ENCODE measurements around the gene TFB1M. TPM values are rescaled to one million over a fixed set of nuclear protein-coding genes. Genes with fewer than 3 reads are reported as not detected.

The TFB1M gene
- total and polyA plus RNA-seq, 2 donors (not counting 1 experiment from before 2014, with no cell fraction given), result 16.3 to 28.9 TPM

GRCh38 chr6:155257796-155258195, 56.5 kb downstream of the TFB1M start:
- Histone ChIP-seq H3K36me3 (ENCODE audit: control insufficient read depth, insufficient read depth, low read length) (peaks cover 16% of the 10 kb centered on the region), H3K4me2 (ENCODE audit: extremely low read depth, insufficient read depth, low read length) (no peak overlapping the region), H3K4me3 (replicated peaks in 1 of 4; ENCODE audit: control extremely low read depth in 1 of 4, insufficient read depth in 1 of 4, low read depth in 3 of 4, low read length in 4 of 4) (no peak overlapping the region), H2AFZ (ENCODE audit: low read length) (no peak overlapping the region), H3K9me3 (ENCODE audit: control insufficient read depth, insufficient read depth, low read depth, low read length) (no peaks in the 10 kb centered on the region), H3K4me1 (ENCODE audit: control insufficient read depth, extremely low read depth, insufficient read depth, low read length) (no peaks in the 10 kb centered on the region), H4K20me1 (ENCODE audit: control insufficient read depth, extremely low read depth, insufficient read depth, low read length) (no peaks in the 10 kb centered on the region), H3K9ac (ENCODE audit: insufficient read depth, low read length) (no peak overlapping the region), H3K79me2 (ENCODE audit: control insufficient read depth, insufficient read depth, low read length) (no peaks in the 10 kb centered on the region), H3K27ac (ENCODE audit: insufficient read depth, low read length) (no peak overlapping the region), H3K27me3 (ENCODE audit: control insufficient read depth, insufficient read depth, low read length) (no peaks in the 10 kb centered on the region)
- DNase-seq (ENCODE audit: low read depth in 2 of 2), result no peak
- TF ChIP-seq EZH2 (IDR thresholded peaks at IDR 0.05; ENCODE audit: low read length, missing control alignments), result no peak
- TF ChIP-seq CTCF (conservative IDR thresholded peaks at IDR 0.05 in 1 of 2, IDR thresholded peaks at IDR 0.05 in 1 of 2; ENCODE audit: low read depth in 1 of 2, low read length in 2 of 2), result no peak

DNA sequence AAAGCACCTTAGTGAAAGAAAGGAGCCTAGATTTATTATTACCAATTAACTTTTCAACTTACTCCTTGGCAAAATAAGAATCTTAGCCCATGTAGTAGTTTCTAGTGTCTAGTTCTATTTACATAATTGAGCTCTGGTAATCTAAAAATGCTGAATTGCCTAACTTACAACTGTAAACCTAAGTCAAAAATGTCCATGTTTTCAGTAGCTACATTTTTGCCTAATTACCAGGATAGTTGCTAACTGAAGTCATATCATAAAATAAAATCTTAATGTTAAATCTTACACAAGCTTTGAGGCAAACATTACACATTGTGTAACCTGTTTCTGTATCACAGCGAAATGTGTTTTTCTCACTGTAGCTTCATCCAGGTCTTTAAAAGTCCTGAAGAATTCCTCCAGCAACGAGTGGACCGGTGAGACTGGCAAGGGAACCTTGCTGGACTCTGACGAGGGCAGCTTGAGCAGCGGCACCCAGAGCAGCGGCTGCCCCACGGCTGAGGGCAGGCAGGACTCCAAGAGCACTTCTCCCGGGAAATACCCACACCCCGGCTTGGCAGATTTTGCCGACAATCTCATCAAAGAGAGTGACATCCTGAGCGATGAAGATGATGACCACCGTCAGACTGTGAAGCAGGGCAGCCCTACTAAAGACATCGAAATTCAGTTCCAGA, 58.0 kb downstream of the TFB1M start:
- H3K27ac ChIP-seq (ENCODE audit: insufficient read depth, low read length), result no peak overlapping the region
- H4K20me1 ChIP-seq (ENCODE audit: control insufficient read depth, extremely low read depth, insufficient read depth, low read length), result no peaks in the 10 kb centered on the region
- no peaks in the 10 kb centered on the region for H3K9me3 ChIP-seq (ENCODE audit: control insufficient read depth, insufficient read depth, low read depth, low read length)
- H3K4me2 ChIP-seq (ENCODE audit: extremely low read depth, insufficient read depth, low read length), result no peak overlapping the region
- H3K4me1 ChIP-seq (ENCODE audit: control insufficient read depth, extremely low read depth, insufficient read depth, low read length), result no peaks in the 10 kb centered on the region
- H3K79me2 ChIP-seq (ENCODE audit: control insufficient read depth, insufficient read depth, low read length), result no peaks in the 10 kb centered on the region
- TF ChIP-seq CTCF (conservative IDR thresholded peaks at IDR 0.05 in 1 of 2, IDR thresholded peaks at IDR 0.05 in 1 of 2; ENCODE audit: low read depth in 1 of 2, low read length in 2 of 2) (no peak), EZH2 (IDR thresholded peaks at IDR 0.05; ENCODE audit: low read length, missing control alignments) (no peak)
- no peak overlapping the region for H3K9ac ChIP-seq (ENCODE audit: insufficient read depth, low read length)
- H3K4me3 ChIP-seq (replicated peaks in 1 of 4; ENCODE audit: control extremely low read depth in 1 of 4, insufficient read depth in 1 of 4, low read depth in 3 of 4, low read length in 4 of 4), result no peak overlapping the region
- H2AFZ ChIP-seq (ENCODE audit: low read length), result no peak overlapping the region
- H3K27me3 ChIP-seq (ENCODE audit: control insufficient read depth, insufficient read depth, low read length), result no peaks in the 10 kb centered on the region
- DNase-seq (ENCODE audit: low read depth in 2 of 2), result no peak
- peaks cover 16% of the 10 kb centered on the region for H3K36me3 ChIP-seq (ENCODE audit: control insufficient read depth, insufficient read depth, low read length)

- H3K36me3 ChIP-seq (ENCODE audit: control insufficient read depth, insufficient read depth, low read length), result peaks cover 20% of the 10 kb centered on the region
- no peak overlapping the region for H3K4me2 ChIP-seq (ENCODE audit: extremely low read depth, insufficient read depth, low read length)
- no peak overlapping the region for H3K4me3 ChIP-seq (replicated peaks in 1 of 4; ENCODE audit: control extremely low read depth in 1 of 4, insufficient read depth in 1 of 4, low read depth in 3 of 4, low read length in 4 of 4)
- no peaks in the 10 kb centered on the region for H3K27me3 ChIP-seq (ENCODE audit: control insufficient read depth, insufficient read depth, low read length)
- no peak for DNase-seq (ENCODE audit: low read depth in 2 of 2)
- no peaks in the 10 kb centered on the region for H3K9me3 ChIP-seq (ENCODE audit: control insufficient read depth, insufficient read depth, low read depth, low read length)
- H3K9ac ChIP-seq (ENCODE audit: insufficient read depth, low read length), result no peak overlapping the region
- H3K27ac ChIP-seq (ENCODE audit: insufficient read depth, low read length), result no peak overlapping the region
- no peaks in the 10 kb centered on the region for H3K4me1 ChIP-seq (ENCODE audit: control insufficient read depth, extremely low read depth, insufficient read depth, low read length)
- H3K79me2 ChIP-seq (ENCODE audit: control insufficient read depth, insufficient read depth, low read length), result no peaks in the 10 kb centered on the region
- H2AFZ ChIP-seq (ENCODE audit: low read length), result no peak overlapping the region
- H4K20me1 ChIP-seq (ENCODE audit: control insufficient read depth, extremely low read depth, insufficient read depth, low read length), result no peaks in the 10 kb centered on the region
- TF ChIP-seq CTCF (conservative IDR thresholded peaks at IDR 0.05 in 1 of 2, IDR thresholded peaks at IDR 0.05 in 1 of 2; ENCODE audit: low read depth in 1 of 2, low read length in 2 of 2) (no peak), EZH2 (IDR thresholded peaks at IDR 0.05; ENCODE audit: low read length, missing control alignments) (no peak)
Observed at GRCh38 chr6:155254139-155254538, 60.1 kb downstream of the TFB1M start.
